Gastrocnemius medialis (tissue), 4 donors: Measurements from ENCODE around the gene ODC1. TPM values are rescaled to one million over a fixed set of nuclear protein-coding genes. Genes with fewer than 3 reads are reported as not detected.

Experiments
- ATAC-seq, 2 donors: fragments of 150-250 bp; one replicate each; pipeline ENCODE4 v1.9.1; 2016
- DNase-seq, 2 donors: peaks; one replicate each; pipeline ENCODE4 v3.0.0-alpha.2; 2019
- H3K27ac ChIP-seq, 4 donors: fragments of 200-600 bp; sonication (generic); 1 replicate in 1 of 4; 2 replicates in 3 of 4; pipeline ENCODE4 v1.5.1; 2016 to 2018; ENCODE audit warnings: mild to moderate bottlenecking in 2 of 4, moderate library complexity in 1 of 4
- H3K27me3 ChIP-seq, 3 donors: fragments of 200-600 bp; sonication (generic) in 2 of 3; 1 replicate in 1 of 3; 2 replicates in 2 of 3; pipeline versions ENCODE4 v1.5.1 to v1.6.0; 2016 to 2019; ENCODE audit warnings: mild to moderate bottlenecking in 1 of 3, moderate library complexity in 1 of 3
- H3K36me3 ChIP-seq, 2 donors: fragments of 200-600 bp; sonication (generic) in 1 of 2; one replicate each; pipeline ENCODE4 v1.5.1; 2017 to 2018
- H3K4me1 ChIP-seq, 2 donors: fragments of 200-600 bp; sonication (generic) in 1 of 2; one replicate each; pipeline ENCODE4 v1.5.1; 2016 to 2017; ENCODE audit warnings: mild to moderate bottlenecking in 2 of 2
- H3K4me3 ChIP-seq, 4 donors: fragments of 200-600 bp; sonication (generic) in 3 of 4; 1 replicate in 1 of 4; 2 replicates in 3 of 4; pipeline ENCODE4 v1.5.1; 2016 to 2019; ENCODE audit warnings: mild to moderate bottlenecking in 2 of 4
- H3K9me3 ChIP-seq, 3 donors: fragments of 200-600 bp; sonication (generic) in 2 of 3; 1 replicate in 1 of 3; 2 replicates in 2 of 3; pipeline ENCODE4 v1.5.1; 2016 to 2019
- CTCF ChIP-seq, 5 experiments: fragments of 450-650 bp in 3 of 5; fragments of 200-600 bp in 2 of 5; sonication (generic) in 2 of 5; IDR thresholded peaks in 4 of 5; conservative IDR thresholded peaks in 1 of 5; 1 replicate in 4 of 5; 2 replicates in 1 of 5; pipeline ENCODE4 v1.5.1; 2016 to 2019; ENCODE audit warnings: antibody characterized with exemption in 5 of 5, mild to moderate bottlenecking in 3 of 5, moderate library complexity in 3 of 5
- POLR2A ChIP-seq, 2 donors: fragments of 450-650 bp; IDR thresholded peaks; one replicate each; pipeline ENCODE4 v1.6.1; 2017; ENCODE audit warnings: antibody characterized with exemption in 2 of 2, mild to moderate bottlenecking in 2 of 2, moderate library complexity in 2 of 2
- in situ Hi-C, 4 donors: fragments of 200-750 bp; cut with MboI; loops; one replicate each; pipeline versions ENCODE4 v1.15.0 to v1.8.0; 2017; ENCODE audit warnings: low sequenced_read_pairs in 4 of 4
- intact Hi-C: fragments of 100-400 bp; cut with DNase I; formaldehyde crosslinking; loops from one replicate; pipeline ENCODE4 v1.15.1; 2023; ENCODE audit warnings: low total_unique reads
- total RNA-seq, 4 donors: library from RNA; depleted of rRNA; stranded (reverse); fragments of >200 nt; gene quantifications; one replicate each; pipeline versions ENCODE4 v1.1.0 to v1.2.3, GENCODE V29; 2016

ODC1 gene
- total RNA-seq, 4 donors from 2014 or later: 134 to 339 (median 255) TPM

GRCh38 chr2:10486091-10486490 lies 38.0 kb upstream of the ODC1 start:
- H3K27ac ChIP-seq: no peak overlapping the region
- H3K27me3 ChIP-seq: no peaks in the 10 kb centered on the region
- no peaks in the 10 kb centered on the region for H3K9me3 ChIP-seq
- DNase-seq: no peak
- in situ Hi-C loops: no loop called here
- no peak for ATAC-seq
- no peak overlapping the region for H3K4me3 ChIP-seq
- no peaks in the 10 kb centered on the region for H3K36me3 ChIP-seq
- no peaks in the 10 kb centered on the region for H3K4me1 ChIP-seq
- TF ChIP-seq CTCF (IDR thresholded peaks at IDR 0.05 in 4 of 5, conservative IDR thresholded peaks at IDR 0.05 in 1 of 5) (no peak), POLR2A (IDR thresholded peaks at IDR 0.05) (no peak)
- intact Hi-C loops: no loop called here

DNA sequence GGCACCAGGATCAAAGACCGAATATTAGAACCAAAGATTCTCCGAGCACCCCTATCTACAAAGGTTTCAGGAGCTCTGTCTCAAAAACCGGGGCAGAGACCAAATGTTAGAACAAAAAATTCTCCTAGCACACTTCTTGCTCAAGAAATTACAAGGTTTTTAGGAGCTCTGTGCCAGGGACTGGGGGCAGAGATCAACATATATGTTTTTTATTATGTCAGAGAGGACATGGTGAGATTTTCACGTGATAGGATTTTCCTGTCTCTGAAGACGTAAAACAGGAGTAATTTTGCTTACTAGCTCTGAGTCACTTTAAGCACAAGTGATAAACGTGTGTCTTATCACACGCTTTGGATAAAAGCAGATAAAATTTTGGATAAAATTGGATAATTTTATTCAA lies 34.8 kb upstream of the ODC1 start:
- intact Hi-C loops (no loop called here), in situ Hi-C loops (no loop called here)
- Histone ChIP-seq H3K27me3 (no peaks in the 10 kb centered on the region), H3K27ac (no peak overlapping the region), H3K36me3 (no peaks in the 10 kb centered on the region), H3K4me3 (no peak overlapping the region), H3K9me3 (no peaks in the 10 kb centered on the region), H3K4me1 (no peaks in the 10 kb centered on the region)
- ATAC-seq: no peak
- TF ChIP-seq POLR2A (IDR thresholded peaks at IDR 0.05): no peak
- TF ChIP-seq CTCF (IDR thresholded peaks at IDR 0.05 in 4 of 5, conservative IDR thresholded peaks at IDR 0.05 in 1 of 5): no peak
- no peak for DNase-seq

DNA sequence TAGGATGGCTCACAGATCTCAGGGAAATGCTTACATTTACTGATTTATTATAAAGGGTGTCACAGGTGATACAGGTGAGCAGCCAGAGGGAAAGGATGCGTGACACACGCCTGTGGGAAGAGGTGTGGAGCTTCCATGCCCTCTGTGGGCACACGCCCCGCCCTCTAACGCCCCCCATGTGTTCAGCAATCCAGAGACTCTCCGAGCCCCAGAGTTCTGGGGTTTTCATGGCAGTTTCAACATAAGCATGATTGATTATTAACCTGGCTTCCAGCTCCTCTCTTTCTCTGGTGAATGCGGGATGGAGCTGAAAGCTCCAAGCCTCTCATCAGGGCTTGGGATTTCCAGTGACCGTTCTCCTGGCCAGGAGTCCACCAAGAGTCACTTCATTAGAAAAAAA lies 34.3 kb upstream of the ODC1 start:
- TF ChIP-seq POLR2A (IDR thresholded peaks at IDR 0.05) (no peak), CTCF (IDR thresholded peaks at IDR 0.05 in 4 of 5, conservative IDR thresholded peaks at IDR 0.05 in 1 of 5) (no peak)
- Histone ChIP-seq H3K9me3 (no peaks in the 10 kb centered on the region), H3K36me3 (no peaks in the 10 kb centered on the region), H3K4me3 (no peak overlapping the region), H3K4me1 (no peaks in the 10 kb centered on the region), H3K27ac (no peak overlapping the region), H3K27me3 (no peaks in the 10 kb centered on the region)
- no peak for DNase-seq
- in situ Hi-C loops: no loop called here
- intact Hi-C loops: no loop called here
- ATAC-seq: no peak

GRCh38 chr2:10481666-10482157 lies 33.6 kb upstream of the ODC1 start:
- intact Hi-C loops: no loop called here
- Histone ChIP-seq H3K4me1 (no peaks in the 10 kb centered on the region), H3K36me3 (no peaks in the 10 kb centered on the region), H3K27ac (no peak overlapping the region), H3K27me3 (no peaks in the 10 kb centered on the region), H3K4me3 (no peak overlapping the region), H3K9me3 (no peaks in the 10 kb centered on the region)
- ATAC-seq: no peak
- DNase-seq: no peak
- TF ChIP-seq POLR2A (IDR thresholded peaks at IDR 0.05) (no peak), CTCF (IDR thresholded peaks at IDR 0.05 in 4 of 5, conservative IDR thresholded peaks at IDR 0.05 in 1 of 5) (no peak)
- in situ Hi-C loops: no loop called here

DNA sequence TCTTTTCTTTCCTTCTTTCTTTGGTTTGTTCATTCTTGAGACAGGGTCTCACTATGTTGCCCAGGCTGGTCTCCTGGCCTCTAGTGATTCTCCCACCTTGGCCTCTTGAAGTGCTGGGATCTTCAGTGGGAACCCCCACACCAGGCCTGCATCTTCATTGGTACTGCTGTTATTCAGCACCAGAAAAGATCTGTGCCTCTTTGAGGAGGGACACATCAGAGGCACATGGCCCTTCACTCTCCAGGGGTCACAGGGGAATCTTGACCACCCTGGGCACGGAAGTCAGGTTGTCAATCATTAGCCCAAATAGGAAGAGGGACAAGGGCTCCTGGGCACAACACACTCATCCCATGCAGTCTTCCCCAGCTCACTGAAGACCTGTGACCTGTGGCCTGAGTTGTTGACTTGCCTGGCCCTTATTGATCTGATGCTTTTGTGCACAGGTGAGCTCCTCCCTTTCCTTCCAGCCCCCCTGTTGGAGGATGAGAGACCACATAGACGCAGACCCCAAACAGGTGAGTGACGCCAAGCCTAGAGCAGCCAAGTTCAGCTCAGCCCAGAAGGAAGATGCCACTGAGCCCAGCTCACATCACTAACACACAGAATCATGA lies 33.0 kb upstream of the ODC1 start:
- no peaks in the 10 kb centered on the region for H3K36me3 ChIP-seq
- in situ Hi-C loops (no loop called here), intact Hi-C loops (no loop called here)
- no peak overlapping the region for H3K27ac ChIP-seq
- DNase-seq: no peak
- ATAC-seq: no peak
- H3K4me3 ChIP-seq: no peak overlapping the region
- no peaks in the 10 kb centered on the region for H3K4me1 ChIP-seq
- H3K9me3 ChIP-seq: no peaks in the 10 kb centered on the region
- TF ChIP-seq POLR2A (IDR thresholded peaks at IDR 0.05) (no peak), CTCF (IDR thresholded peaks at IDR 0.05 in 4 of 5, conservative IDR thresholded peaks at IDR 0.05 in 1 of 5) (no peak)
- H3K27me3 ChIP-seq: no peaks in the 10 kb centered on the region
